Activated CD8-positive, alpha-beta memory T cell treated with anti-CD3 and anti-CD28 coated beads for 36 hours (primary cell): ENCODE results near the gene ESRRA. TPM values are rescaled to one million over a fixed set of nuclear protein-coding genes. Genes with fewer than 3 reads are reported as not detected.
"Not testable (repeated sequence)": the region's sequence is repeated elsewhere in the genome, so short reads cannot be mapped to it uniquely, and the experiment has no call there.

Experiments
- CTCF ChIA-PET: fragments of 350-600 bp; sonication (Branson Sonifier 250); formaldehyde crosslinking; loops from one replicate; lab custom pipeline; 2021; ENCODE audit warnings: antibody characterized with exemption; lab: Charles Lee
- POLR2A ChIA-PET: fragments of 350-600 bp; sonication (Branson Sonifier 250); formaldehyde crosslinking; loops from one replicate; lab custom pipeline; 2021; ENCODE audit warnings: antibody characterized with exemption; lab: Charles Lee
- total RNA-seq, 2 experiments: library from RNA; stranded (reverse); gene quantifications; one replicate each; pipeline ENCODE4 v1.2.3, GENCODE V29; 2021

ESRRA gene
- total RNA-seq, 2 experiments from 2014 or later = 58.1 to 58.3 TPM

- CTCF ChIA-PET = interaction anchor here (0.9 to 3.2 kb wide), 4 partner anchors 8 to 26 kb away, joined by 3 to 43 read pairs (median 16); partner anchors contain the start of genes CATSPERZ and ESRRA
- POLR2A ChIA-PET = interaction anchor here (0.5 to 3.4 kb wide), 3 partner anchors 8 to 24 kb away, joined by 4 to 25 read pairs (median 14); partner anchors contain the start of gene CCDC88B
These were observed 10.6 kb downstream of the ESRRA start for GRCh38 chr11:64315667-64316526.

DNA sequence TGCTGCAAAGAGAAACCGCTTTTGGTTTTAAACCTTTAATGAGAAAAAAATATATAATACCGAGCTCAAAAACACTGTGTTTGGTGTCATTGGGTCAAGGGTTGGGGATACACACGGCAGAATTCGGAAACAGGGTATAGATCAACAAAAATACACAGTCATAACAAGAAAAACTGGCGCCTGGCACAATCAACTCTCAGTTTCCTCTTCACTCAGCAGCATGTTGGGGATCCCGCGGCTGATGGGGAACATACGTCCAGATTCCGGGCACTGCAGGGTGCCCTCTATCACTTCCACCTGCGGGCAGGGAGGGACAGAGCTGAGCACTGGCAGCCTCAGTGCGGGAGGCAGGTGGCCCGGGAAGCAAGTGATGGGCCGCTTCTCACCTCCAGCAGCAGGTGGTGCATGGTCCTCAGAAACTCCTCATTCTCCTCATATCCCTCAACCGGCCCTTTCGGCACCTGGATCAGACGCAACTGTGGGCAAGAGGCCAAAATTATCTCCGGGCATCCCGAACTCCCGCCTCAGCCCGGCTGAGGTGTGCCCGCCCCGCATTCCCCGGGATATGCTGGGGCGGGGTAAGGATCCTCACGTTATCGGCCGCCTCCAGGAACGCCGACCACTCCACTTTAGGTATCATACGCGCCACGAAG is 11.5 kb downstream of the ESRRA start:
- POLR2A ChIA-PET = interaction anchor here (0.5 to 3.4 kb wide), 14 partner anchors 9 to 131 kb away, joined by 3 to 25 read pairs (median 6); partner anchors contain the start of genes BAD, CCDC88B, ESRRA and FERMT3
- CTCF ChIA-PET = interaction anchor here (0.9 to 3.2 kb wide), 10 partner anchors 9 to 636 kb away, joined by 3 to 43 read pairs (median 6); partner anchors contain the start of genes CATSPERZ, CCDC88B, ESRRA and RTN3

DNA sequence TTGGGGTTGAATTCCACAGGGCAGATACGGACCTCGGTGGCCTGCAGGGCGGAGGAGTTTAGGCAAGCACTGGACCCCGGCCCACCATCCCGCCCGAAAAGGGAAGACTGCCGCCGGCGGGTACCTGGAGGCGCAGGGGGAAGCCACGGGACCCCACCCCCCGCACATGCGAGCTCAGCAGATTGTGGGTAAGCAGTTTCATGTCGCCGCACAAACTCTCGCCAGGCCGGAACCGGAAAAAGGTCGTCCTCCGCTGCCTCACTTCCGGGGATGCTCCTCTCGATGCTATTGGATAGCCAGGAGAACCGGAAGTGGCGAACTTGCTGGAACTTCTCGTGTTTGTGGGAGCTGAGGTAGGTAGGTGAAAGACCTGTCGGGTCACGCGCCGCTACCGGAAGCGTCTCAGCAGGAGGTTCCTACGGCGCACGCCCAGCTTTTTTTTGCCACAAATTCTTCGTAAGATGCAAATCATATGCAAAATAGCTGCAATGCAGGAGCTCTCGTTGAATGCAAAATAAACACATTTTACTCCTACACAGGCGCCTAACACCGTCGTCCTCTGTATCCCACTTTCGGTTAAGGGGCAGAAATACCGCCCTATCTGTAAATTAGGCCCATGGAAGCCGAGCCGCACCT is 12.1 kb downstream of the ESRRA start, which contains the start of gene TRMT112:
TRMT112 (minus strand) TSS at position 235 of the 636 bp plus-strand sequence; CDS start at position 202, 33 bp downstream.
- CTCF ChIA-PET = interaction anchor here (0.6 to 3.2 kb wide), 15 partner anchors 10 to 636 kb away, joined by 3 to 43 read pairs (median 5); partner anchors contain the start of genes CATSPERZ, CCDC88B, ESRRA and PLCB3
- POLR2A ChIA-PET = interaction anchor here (0.7 to 3.4 kb wide), 15 partner anchors 13 to 445 kb away, joined by 3 to 25 read pairs (median 6); partner anchors contain the start of genes BAD, CCDC88B, ESRRA and FERMT3

DNA sequence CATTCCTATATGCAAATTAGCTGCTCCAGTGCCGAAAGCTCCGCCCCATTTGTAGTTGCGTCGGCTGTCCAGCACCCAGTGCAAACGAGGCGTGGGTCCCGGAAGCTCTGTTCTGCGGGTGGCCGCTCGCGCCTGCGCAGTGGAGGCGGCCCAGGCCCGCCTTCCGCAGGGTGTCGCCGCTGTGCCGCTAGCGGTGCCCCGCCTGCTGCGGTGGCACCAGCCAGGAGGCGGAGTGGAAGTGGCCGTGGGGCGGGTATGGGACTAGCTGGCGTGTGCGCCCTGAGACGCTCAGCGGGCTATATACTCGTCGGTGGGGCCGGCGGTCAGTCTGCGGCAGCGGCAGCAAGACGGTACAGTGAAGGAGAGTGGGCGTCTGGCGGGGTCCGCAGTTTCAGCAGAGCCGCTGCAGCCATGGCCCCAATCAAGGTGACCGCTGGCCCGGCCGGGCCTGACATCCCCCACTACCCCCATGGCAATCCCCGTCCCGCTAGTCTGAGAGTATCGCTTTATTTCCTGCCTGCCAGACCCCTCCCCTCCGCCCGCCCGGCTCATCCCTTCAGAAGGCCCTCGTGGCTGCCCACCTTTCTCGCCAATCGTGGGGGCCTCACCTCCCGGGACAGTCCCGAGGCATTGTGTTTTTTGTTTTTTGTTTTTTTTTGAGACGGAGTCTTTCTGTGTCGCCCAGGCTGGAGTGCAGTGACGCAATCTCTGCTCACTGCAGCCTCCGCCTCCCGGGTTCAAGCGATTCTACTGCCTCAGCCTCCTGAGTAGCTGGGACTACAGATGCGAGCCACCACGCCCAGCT is 12.8 kb downstream of the ESRRA start, which contains the start of gene PRDX5:
PRDX5 (plus strand) TSS at position 161 of the 805 bp plus-strand sequence; CDS start at position 256, 95 bp downstream.
- ChIA-PET CTCF (interaction anchor here (0.6 to 3.2 kb wide), 16 partner anchors 10 to 637 kb away, joined by 3 to 43 read pairs (median 5); partner anchors contain the start of genes CATSPERZ, CCDC88B, ESRRA and PLCB3), POLR2A (interaction anchor here (0.5 to 3.4 kb wide), 18 partner anchors 9 to 444 kb away, joined by 3 to 25 read pairs (median 5); partner anchors contain the start of genes BAD, CCDC88B, ESRRA and FERMT3)

- POLR2A ChIA-PET = interaction anchor here (0.5 to 3.4 kb wide), 8 partner anchors 10 to 112 kb away, joined by 3 to 17 read pairs (median 4); partner anchors contain the start of genes CCDC88B and FERMT3
- CTCF ChIA-PET = interaction anchor here (1.0 to 3.2 kb wide), 5 partner anchors 16 to 130 kb away, joined by 4 to 43 read pairs (median 8); partner anchors contain the start of genes CATSPERZ, CCDC88B, ESRRA and PLCB3
These were observed 13.7 kb downstream of the ESRRA start for GRCh38 chr11:64318766-64319761.

GRCh38 chr11:64320556-64320955 is 15.2 kb downstream of the ESRRA start:
- ChIA-PET CTCF (interaction anchor here (0.7 kb wide), 1 partner anchor 11 kb away, joined by 4 read pairs; no protein-coding TSS in a partner anchor), POLR2A (no interaction called here)

DNA sequence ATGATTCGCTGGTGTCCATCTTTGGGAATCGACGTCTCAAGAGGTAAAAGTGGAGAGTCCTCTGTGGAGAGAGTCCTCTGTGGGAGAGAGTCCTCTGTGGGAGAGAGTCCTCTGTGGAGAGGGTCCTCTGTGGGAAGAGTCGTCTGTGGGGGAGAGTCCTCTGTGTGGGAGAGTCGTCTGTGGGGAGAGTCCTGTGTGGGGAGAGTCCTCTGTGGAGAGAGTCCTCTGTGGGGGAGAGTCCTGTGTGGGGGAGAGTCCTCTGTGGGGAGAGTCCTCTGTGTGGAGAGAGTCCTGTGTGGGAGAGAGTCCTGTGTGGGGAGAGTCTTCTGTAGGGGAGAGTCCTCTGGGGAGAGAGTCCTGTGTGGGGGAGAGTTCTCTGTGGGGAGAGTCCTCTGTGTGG is 15.7 kb downstream of the ESRRA start:
- CTCF ChIA-PET = no interaction called here
- POLR2A ChIA-PET = no interaction called here

GRCh38 chr11:64321533-64321932 is 16.2 kb downstream of the ESRRA start:
- ChIA-PET CTCF (interaction anchor here (2.7 kb wide), 1 partner anchor 11 kb away, joined by 10 read pairs; no protein-coding TSS in a partner anchor), POLR2A (no interaction called here)

DNA sequence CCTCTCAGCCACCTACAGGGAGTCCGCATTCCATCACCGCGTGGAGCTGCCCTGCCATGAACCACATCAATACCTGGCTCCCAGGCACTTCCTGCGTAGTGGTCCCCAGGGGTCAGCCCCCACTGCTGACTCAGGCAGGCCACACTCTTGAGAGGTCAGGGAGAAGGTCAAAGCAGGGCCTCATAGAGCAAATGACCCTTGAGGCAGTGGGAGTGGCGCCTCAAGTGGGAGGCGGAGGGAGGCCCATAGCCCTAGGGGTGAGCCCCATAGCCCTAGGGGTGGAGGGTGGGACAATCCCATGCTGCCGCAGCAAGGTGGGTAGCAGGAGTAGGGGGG is 17.6 kb downstream of the ESRRA start:
- POLR2A ChIA-PET = no interaction called here
- CTCF ChIA-PET = interaction anchor here (0.9 to 2.7 kb wide), 2 partner anchors 9 to 22 kb away, joined by 3 to 10 read pairs; no protein-coding TSS in a partner anchor

DNA sequence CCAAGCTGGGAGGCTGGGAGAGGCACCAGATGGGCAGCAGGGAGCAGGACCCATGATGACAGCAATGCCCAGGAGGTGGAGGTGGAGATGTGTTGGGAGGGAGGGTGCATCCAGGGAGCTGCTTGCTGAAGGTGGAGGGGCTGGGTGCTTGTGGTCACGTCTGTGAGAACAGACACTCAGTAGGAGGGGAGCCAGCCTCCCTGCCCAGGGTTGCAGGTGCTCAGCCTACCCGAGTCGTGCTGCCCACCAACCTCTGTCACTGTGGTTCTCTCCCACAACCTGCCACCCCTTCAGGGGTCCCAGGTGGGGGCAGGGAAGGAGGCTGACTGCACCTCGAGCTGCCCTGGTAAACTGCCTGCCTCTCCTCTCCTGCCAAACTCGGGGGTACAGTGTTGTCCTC is 18.0 kb downstream of the ESRRA start:
- ChIA-PET CTCF (interaction anchor here (2.7 kb wide), 1 partner anchor 9 kb away, joined by 10 read pairs; no protein-coding TSS in a partner anchor), POLR2A (no interaction called here)

- POLR2A ChIA-PET = not testable (repeated sequence)
- CTCF ChIA-PET = interaction anchor here (2.7 kb wide), 1 partner anchor 8 kb away, joined by 10 read pairs; no protein-coding TSS in a partner anchor
These were observed 18.7 kb downstream of the ESRRA start for GRCh38 chr11:64323984-64324383.

DNA sequence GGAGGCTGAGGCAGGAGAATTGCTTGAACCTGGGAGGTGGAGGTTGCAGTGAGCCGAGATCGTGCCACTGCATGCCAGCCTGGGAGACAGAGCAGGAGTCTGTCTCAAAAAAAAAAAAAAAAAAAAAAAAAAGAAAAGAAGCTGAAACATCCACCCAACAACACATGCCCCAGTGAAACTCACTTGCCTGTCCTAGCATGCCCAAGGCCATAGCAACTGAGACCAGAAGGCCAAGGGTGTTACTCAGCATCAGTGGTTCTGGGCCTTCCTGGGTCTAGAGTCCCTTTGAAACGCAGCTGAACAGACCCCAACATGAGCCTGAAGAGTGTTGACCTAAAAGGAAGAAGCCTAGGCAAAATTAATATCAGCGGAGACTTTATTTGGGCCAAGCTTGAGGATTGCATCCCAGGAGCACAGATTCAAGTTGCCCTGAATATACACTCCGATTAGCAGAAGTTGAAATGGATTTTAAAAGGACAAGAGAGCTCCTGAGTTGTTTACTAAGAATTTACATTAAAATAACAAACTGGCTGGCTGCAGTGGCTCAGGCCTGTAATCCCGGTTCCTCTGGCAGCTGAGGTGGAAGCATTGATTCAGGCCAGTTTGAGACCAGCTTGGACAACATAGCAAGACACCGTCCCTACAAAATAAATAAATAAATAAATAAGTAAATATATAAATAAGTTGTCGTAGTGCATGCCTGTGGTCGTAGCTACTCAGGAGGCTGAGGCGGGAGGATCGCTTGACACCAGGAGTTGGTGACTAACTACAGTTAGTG is 19.6 kb downstream of the ESRRA start:
- ChIA-PET CTCF (interaction anchor here (1.2 kb wide), 2 partner anchors 73 to 177 kb away, joined by 3 to 6 read pairs; partner anchors contain the start of gene PLCB3), POLR2A (interaction anchor here (0.6 kb wide), 1 partner anchor 79 kb away, joined by 3 read pairs; no protein-coding TSS in a partner anchor)

DNA sequence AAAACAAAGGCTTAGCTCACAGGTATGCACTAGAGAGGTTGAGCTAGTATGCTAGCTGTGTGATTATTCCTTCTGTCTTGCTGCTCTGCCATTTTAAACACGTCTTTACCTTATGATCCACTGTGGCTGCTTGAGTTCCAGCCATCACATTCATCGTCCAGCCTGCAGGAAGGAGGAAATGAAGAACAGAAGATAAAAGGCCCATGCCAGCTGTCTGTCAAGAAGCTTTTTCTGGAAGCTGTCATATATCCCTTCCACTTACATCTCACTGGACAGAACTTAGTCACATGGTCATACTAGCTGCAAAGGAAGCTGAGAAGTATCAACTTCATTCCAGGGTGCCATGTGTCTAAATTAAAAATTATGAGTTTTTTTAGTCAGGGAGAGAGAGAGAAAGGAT is 22.1 kb downstream of the ESRRA start:
- ChIA-PET CTCF (interaction anchor here (0.9 kb wide), 1 partner anchor 10 kb away, joined by 3 read pairs; the partner anchor contains the start of genes PRDX5 and TRMT112), POLR2A (no interaction called here)

- POLR2A ChIA-PET = no interaction called here
- CTCF ChIA-PET = interaction anchor here (0.9 kb wide), 1 partner anchor 10 kb away, joined by 3 read pairs; the partner anchor contains the start of genes PRDX5 and TRMT112
These were observed 22.7 kb downstream of the ESRRA start for GRCh38 chr11:64327993-64328392.

- ChIA-PET POLR2A (interaction anchor here (1.0 to 3.1 kb wide), 3 partner anchors 11 to 26 kb away, joined by 4 to 25 read pairs (median 6); partner anchors contain the start of genes ESRRA, PRDX5 and TRMT112), CTCF (interaction anchor here (0.6 to 2.3 kb wide), 11 partner anchors 8 to 33 kb away, joined by 3 to 27 read pairs (median 7); partner anchors contain the start of genes CCDC88B, PRDX5 and TRMT112)
These were observed 25.6 kb downstream of the ESRRA start for GRCh38 chr11:64330888-64331287.
